Myometrial cell (primary cell): ENCODE results near the gene KIF5B. TPM values are rescaled to one million over a fixed set of nuclear protein-coding genes. Genes with fewer than 3 reads are reported as not detected.

Experiments
- total RNA-seq: library from RNA; depleted of rRNA; stranded (reverse); fragments of >200 nt; gene quantifications from 2 replicates; pipeline ENCODE4 v1.2.3, GENCODE V29; 2015

KIF5B gene
- total RNA-seq = 85.9 and 120 TPM in 2 replicates

DNA sequence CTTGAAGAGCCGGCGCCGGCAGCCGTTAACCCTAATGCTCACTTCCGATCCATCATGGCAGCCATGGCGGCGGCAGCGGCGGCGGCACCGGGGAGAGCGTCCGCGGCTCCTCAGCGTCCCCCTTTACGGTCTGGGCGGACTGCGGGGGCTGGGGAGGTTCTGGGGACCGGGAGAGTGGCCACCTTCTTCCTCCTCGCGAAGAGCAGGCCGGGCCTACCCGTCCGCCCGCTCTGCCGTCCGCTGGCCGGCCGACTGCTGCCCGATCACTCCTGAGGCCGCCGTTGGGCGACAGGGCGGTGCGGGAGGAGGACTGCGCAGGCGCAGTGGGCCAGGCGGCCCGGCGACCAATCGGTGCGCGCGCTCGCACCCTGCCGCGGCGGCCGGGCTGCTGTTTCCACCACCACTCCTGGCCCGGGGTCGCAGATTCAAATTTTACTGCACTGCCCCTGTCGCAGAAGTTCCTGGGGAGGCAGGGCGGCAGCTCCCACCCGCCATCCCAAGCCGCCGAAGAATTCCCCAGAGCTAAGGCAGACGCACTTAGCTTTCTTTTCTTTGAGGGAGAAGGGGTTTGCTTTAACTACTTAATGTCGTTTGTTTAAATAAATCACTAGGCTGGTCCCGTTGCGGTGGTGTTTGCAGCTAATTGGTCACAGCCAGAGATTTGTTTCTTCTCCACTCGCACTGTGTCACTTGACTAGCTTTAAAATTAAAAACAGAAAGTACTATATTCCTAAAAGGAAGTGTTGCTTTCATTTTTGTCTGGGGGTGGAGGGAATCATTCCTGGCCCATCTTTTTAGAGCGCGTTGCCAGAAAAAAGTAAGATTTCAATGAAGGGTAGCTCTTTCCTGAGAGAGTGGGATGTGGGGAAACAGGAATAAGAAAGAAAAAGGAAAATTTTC lies at the start of gene KIF5B:
KIF5B (minus strand) TSS at position 290 of the 900 bp plus-strand sequence. CDS start 452 bp downstream, outside the sequence.

Other genes with a start within 250 kb of the KIF5B start
- 16.4 and 29.2 TPM in 2 replicates for gene ARHGAP12, start 127.6 kb downstream of the KIF5B start, total RNA-seq